ENCODE results near the gene SLC22A4. TPM values are rescaled to one million over a fixed set of nuclear protein-coding genes. Genes with fewer than 3 reads are reported as not detected.

Gene SLC22A4
- total RNA-seq, 2 experiments from 2014 or later, result 1.3 to 1.5 TPM

- Mint-ChIP-seq H3K27ac (peak within 1 kb of the TSS; percentile 42), H3K9me3 (no peaks in the 10 kb centered on the region), H3K27me3 (no peaks in the 10 kb centered on the region), H3K4me3 (peak within 1 kb of the TSS; percentile 76), H3K4me1 (ENCODE audit: low read depth) (peaks cover 24% of the 10 kb centered on the region), H3K36me3 (no peaks in the 10 kb centered on the region)
- intact Hi-C loops (cut with micrococcal nuclease), result loop anchor here (1.0 to 2.0 kb wide), 2 partner anchors 75 to 97 kb away; partner anchors contain the start of gene SLC22A4
- ChIA-PET CTCF (interaction anchor here (0.6 to 4.5 kb wide), 14 partner anchors 9 to 307 kb away, joined by 3 to 16 read pairs (median 3); no protein-coding TSS in a partner anchor), POLR2A (interaction anchor here (0.6 to 1.7 kb wide), 8 partner anchors 10 to 682 kb away, joined by 3 to 18 read pairs (median 3); partner anchors contain the start of genes HSPA4 and SLC22A4)
- DNase-seq, result peak; percentile 79
Observed at GRCh38 chr5:132369474-132370180, 75.4 kb downstream of the SLC22A4 start, which contains the start of gene SLC22A5. TSS of gene SLC22A5 (plus strand) at chr5:132369710. CDS start at chr5:132369973, 263 bp downstream.

- peaks cover 24% of the 10 kb centered on the region for H3K4me1 Mint-ChIP-seq (ENCODE audit: low read depth)
- H3K4me3 Mint-ChIP-seq, result peak overlapping the region; percentile 76
- H3K27me3 Mint-ChIP-seq, result no peaks in the 10 kb centered on the region
- ChIA-PET POLR2A (interaction anchor here (1.0 to 1.7 kb wide), 2 partner anchors 77 to 269 kb away, joined by 3 to 18 read pairs; partner anchors contain the start of gene SLC22A4), CTCF (interaction anchor here (1.0 to 2.7 kb wide), 4 partner anchors 16 to 307 kb away, joined by 3 to 16 read pairs (median 9); no protein-coding TSS in a partner anchor)
- no peaks in the 10 kb centered on the region for H3K9me3 Mint-ChIP-seq
- DNase-seq, result no peak
- intact Hi-C loops (cut with micrococcal nuclease), result no loop called here
- no peaks in the 10 kb centered on the region for H3K36me3 Mint-ChIP-seq
- peak overlapping the region; percentile 42 for H3K27ac Mint-ChIP-seq
Observed at GRCh38 chr5:132370181-132370970, 76.2 kb downstream of the SLC22A4 start.

- no peaks in the 10 kb centered on the region for H3K36me3 Mint-ChIP-seq
- H3K4me1 Mint-ChIP-seq (ENCODE audit: low read depth), result peaks cover 24% of the 10 kb centered on the region
- CTCF ChIA-PET, result interaction anchor here (0.9 to 2.2 kb wide), 8 partner anchors 9 to 308 kb away, joined by 3 to 8 read pairs (median 4); no protein-coding TSS in a partner anchor
- no peaks in the 10 kb centered on the region for H3K27me3 Mint-ChIP-seq
- H3K9me3 Mint-ChIP-seq, result no peaks in the 10 kb centered on the region
- POLR2A ChIA-PET, result interaction anchor here (1.1 kb wide), 1 partner anchor 496 kb away, joined by 3 read pairs; the partner anchor contains the start of gene UQCRQ
- DNase-seq, result no peak
- intact Hi-C loops (cut with micrococcal nuclease), result no loop called here
- H3K27ac Mint-ChIP-seq, result no peak overlapping the region
- H3K4me3 Mint-ChIP-seq, result peak overlapping the region; percentile 76
Observed at GRCh38 chr5:132370971-132371602, 76.9 kb downstream of the SLC22A4 start.

- ChIA-PET CTCF (interaction anchor here (0.9 to 2.2 kb wide), 8 partner anchors 9 to 308 kb away, joined by 3 to 8 read pairs (median 4); no protein-coding TSS in a partner anchor), POLR2A (interaction anchor here (1.1 kb wide), 1 partner anchor 495 kb away, joined by 3 read pairs; the partner anchor contains the start of gene UQCRQ)
- Mint-ChIP-seq H3K4me3 (peak overlapping the region; percentile 18), H3K4me1 (ENCODE audit: low read depth) (peaks cover 24% of the 10 kb centered on the region), H3K36me3 (no peaks in the 10 kb centered on the region), H3K9me3 (no peaks in the 10 kb centered on the region), H3K27ac (no peak overlapping the region), H3K27me3 (no peaks in the 10 kb centered on the region)
- DNase-seq, result no peak
- intact Hi-C loops (cut with micrococcal nuclease), result no loop called here
Observed at GRCh38 chr5:132371603-132371994, 77.4 kb downstream of the SLC22A4 start.

- no peaks in the 10 kb centered on the region for H3K27me3 Mint-ChIP-seq
- intact Hi-C loops (cut with micrococcal nuclease), result no loop called here
- H3K9me3 Mint-ChIP-seq, result no peaks in the 10 kb centered on the region
- CTCF ChIA-PET, result interaction anchor here (1.0 to 2.2 kb wide), 7 partner anchors 8 to 309 kb away, joined by 3 to 8 read pairs (median 4); no protein-coding TSS in a partner anchor
- H3K4me1 Mint-ChIP-seq (ENCODE audit: low read depth), result peaks cover 24% of the 10 kb centered on the region
- DNase-seq, result no peak
- H3K4me3 Mint-ChIP-seq, result no peak overlapping the region
- no peak overlapping the region for H3K27ac Mint-ChIP-seq
- POLR2A ChIA-PET, result interaction anchor here (1.1 kb wide), 1 partner anchor 495 kb away, joined by 3 read pairs; the partner anchor contains the start of gene UQCRQ
- no peaks in the 10 kb centered on the region for H3K36me3 Mint-ChIP-seq
Observed at GRCh38 chr5:132372127-132372526, 77.9 kb downstream of the SLC22A4 start.

- CTCF ChIA-PET, result interaction anchor here (1.3 to 2.2 kb wide), 4 partner anchors 14 to 309 kb away, joined by 4 to 8 read pairs (median 4); no protein-coding TSS in a partner anchor
- no peak for DNase-seq
- POLR2A ChIA-PET, result no interaction called here
- H3K27ac Mint-ChIP-seq, result no peak overlapping the region
- H3K4me3 Mint-ChIP-seq, result no peak overlapping the region
- intact Hi-C loops (cut with micrococcal nuclease), result no loop called here
- H3K9me3 Mint-ChIP-seq, result no peaks in the 10 kb centered on the region
- H3K36me3 Mint-ChIP-seq, result no peaks in the 10 kb centered on the region
- H3K27me3 Mint-ChIP-seq, result no peaks in the 10 kb centered on the region
- peaks cover 24% of the 10 kb centered on the region for H3K4me1 Mint-ChIP-seq (ENCODE audit: low read depth)
Observed at GRCh38 chr5:132372542-132372941, 78.3 kb downstream of the SLC22A4 start.

GRCh38 chr5:132375957-132376356 is 81.8 kb downstream of the SLC22A4 start:
- intact Hi-C loops (cut with micrococcal nuclease), result no loop called here
- CTCF ChIA-PET, result interaction anchor here (1.5 kb wide), 2 partner anchors 124 to 137 kb away, joined by 5 to 7 read pairs; no protein-coding TSS in a partner anchor
- no peak for DNase-seq
- Mint-ChIP-seq H3K27ac (no peak overlapping the region), H3K27me3 (no peaks in the 10 kb centered on the region), H3K9me3 (no peaks in the 10 kb centered on the region), H3K36me3 (no peaks in the 10 kb centered on the region), H3K4me3 (no peak overlapping the region), H3K4me1 (ENCODE audit: low read depth) (peaks cover 13% of the 10 kb centered on the region)
- POLR2A ChIA-PET, result no interaction called here

GRCh38 chr5:132376694-132377641 is 82.8 kb downstream of the SLC22A4 start:
- H3K36me3 Mint-ChIP-seq, result no peaks in the 10 kb centered on the region
- peaks cover 3% of the 10 kb centered on the region for H3K4me1 Mint-ChIP-seq (ENCODE audit: low read depth)
- H3K27me3 Mint-ChIP-seq, result no peaks in the 10 kb centered on the region
- no peak for DNase-seq
- CTCF ChIA-PET, result no interaction called here
- no peak overlapping the region for H3K27ac Mint-ChIP-seq
- intact Hi-C loops (cut with micrococcal nuclease), result no loop called here
- no peaks in the 10 kb centered on the region for H3K9me3 Mint-ChIP-seq
- POLR2A ChIA-PET, result no interaction called here
- H3K4me3 Mint-ChIP-seq, result no peak overlapping the region

- no peaks in the 10 kb centered on the region for H3K36me3 Mint-ChIP-seq
- ChIA-PET POLR2A (no interaction called here), CTCF (no interaction called here)
- H3K4me1 Mint-ChIP-seq (ENCODE audit: low read depth), result no peaks in the 10 kb centered on the region
- H3K27me3 Mint-ChIP-seq, result no peaks in the 10 kb centered on the region
- intact Hi-C loops (cut with micrococcal nuclease), result no loop called here
- DNase-seq, result no peak
- no peaks in the 10 kb centered on the region for H3K9me3 Mint-ChIP-seq
- no peak overlapping the region for H3K27ac Mint-ChIP-seq
- no peak overlapping the region for H3K4me3 Mint-ChIP-seq
Observed at GRCh38 chr5:132377738-132378137, 83.5 kb downstream of the SLC22A4 start.

- Mint-ChIP-seq H3K36me3 (no peaks in the 10 kb centered on the region), H3K4me3 (no peak overlapping the region), H3K4me1 (ENCODE audit: low read depth) (no peaks in the 10 kb centered on the region), H3K9me3 (no peaks in the 10 kb centered on the region), H3K27ac (no peak overlapping the region), H3K27me3 (no peaks in the 10 kb centered on the region)
- POLR2A ChIA-PET, result no interaction called here
- DNase-seq, result no peak
- intact Hi-C loops (cut with micrococcal nuclease), result no loop called here
- CTCF ChIA-PET, result interaction anchor here (1.0 to 1.5 kb wide), 4 partner anchors 10 to 200 kb away, joined by 3 to 5 read pairs (median 4); no protein-coding TSS in a partner anchor
Observed at GRCh38 chr5:132378580-132378979, 84.4 kb downstream of the SLC22A4 start.

All from activated CD4-positive, alpha-beta memory T cell treated with anti-CD3 and anti-CD28 coated beads for 36 hours (primary cell).